Thyroid gland (tissue), 4 donors: ENCODE results near the gene ALKAL2. TPM values are rescaled to one million over a fixed set of nuclear protein-coding genes. Genes with fewer than 3 reads are reported as not detected.
A peak's percentile ranks its signal among the peaks of the same experiment; 100 is the strongest.

Source experiments
- DNase-seq, 2 donors: peaks; one replicate each; pipeline ENCODE4 v3.0.0-alpha.2; 2019
- H3K27ac ChIP-seq, 3 donors: fragments of 200-600 bp; sonication (generic); 1 replicate in 2 of 3; 2 replicates in 1 of 3; pipeline ENCODE4 v1.5.1; 2016 to 2019; ENCODE audit warnings: mild to moderate bottlenecking in 1 of 3, moderate library complexity in 1 of 3
- H3K27me3 ChIP-seq: fragments of 200-600 bp; sonication (generic); one replicate; pipeline ENCODE4 v1.5.1; 2019
- H3K36me3 ChIP-seq, 2 donors: fragments of 200-600 bp; sonication (generic); one replicate each; pipeline ENCODE4 v1.5.1; 2016 to 2019
- H3K4me1 ChIP-seq, 2 donors: fragments of 200-600 bp; sonication (generic); one replicate each; pipeline ENCODE4 v1.5.1; 2017 to 2019
- H3K4me3 ChIP-seq, 3 donors: fragments of 200-600 bp; sonication (generic); replicated peaks in 1 of 3; 1 replicate in 2 of 3; 2 replicates in 1 of 3; pipeline ENCODE4 v1.5.1; 2016; ENCODE audit warnings: mild to moderate bottlenecking in 1 of 3
- H3K9me3 ChIP-seq: fragments of 200-600 bp; sonication (generic); one replicate; pipeline ENCODE4 v1.5.1; 2017
- POLR2A ChIP-seq, 2 donors: fragments of 450-650 bp; IDR thresholded peaks; one replicate each; pipeline ENCODE4 v1.6.1; 2017; ENCODE audit warnings: antibody characterized with exemption in 2 of 2, mild to moderate bottlenecking in 2 of 2, moderate library complexity in 1 of 2
- WGBS, 2 donors: methylation state at CpG; one replicate each; pipeline ENCODE4 v1.1.5; 2017; 5-methylcytosine and 5-hydroxymethylcytosine counted together
- intact Hi-C: fragments of 100-400 bp; cut with DNase I; formaldehyde crosslinking; loops from one replicate; pipeline ENCODE4 v1.15.1; 2023
- total RNA-seq, 4 donors: library from RNA; depleted of rRNA; stranded (reverse); fragments of >200 nt; gene quantifications; one replicate each; pipeline ENCODE4 v1.2.3, GENCODE V29; 2016
- TF ChIP-seq, protein P1 (sequence below), 6 experiments: fragments of 200-600 bp in 3 of 6; fragments of 450-650 bp in 3 of 6; sonication (generic) in 3 of 6; IDR thresholded peaks; one replicate each; pipeline ENCODE4 v1.5.1; 2016 to 2019; ENCODE audit warnings: antibody characterized with exemption in 6 of 6, mild to moderate bottlenecking in 2 of 6, inconsistent platforms in 1 of 6, moderate library complexity in 1 of 6

The ALKAL2 gene
- total RNA-seq, 4 donors from 2014 or later: 1.3 to 9.8 (median 7.3) TPM

DNA sequence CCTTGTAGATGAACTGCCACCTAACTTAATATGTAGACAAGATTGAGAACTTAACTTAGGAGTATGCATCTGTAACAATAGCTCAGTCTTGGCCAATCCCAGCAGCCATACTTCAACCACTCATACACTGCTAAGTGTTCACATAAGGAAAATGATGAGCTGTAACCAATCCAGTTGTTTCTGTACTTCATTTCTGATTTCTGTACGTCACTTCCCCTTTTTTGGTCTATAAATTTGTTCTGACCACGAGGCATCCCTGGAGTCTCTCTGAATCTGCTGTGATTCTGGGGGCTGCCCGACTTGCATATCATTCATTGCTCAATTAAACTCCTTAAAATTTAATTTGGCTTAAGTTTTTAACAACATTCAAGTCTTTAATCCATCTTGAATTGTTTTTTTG, 30.5 kb downstream of the ALKAL2 start:
- H3K27ac ChIP-seq: no peak overlapping the region
- peaks cover 6 to 10% of the 10 kb centered on the region in 2 donors for H3K4me1 ChIP-seq
- TF ChIP-seq, protein P1, sequence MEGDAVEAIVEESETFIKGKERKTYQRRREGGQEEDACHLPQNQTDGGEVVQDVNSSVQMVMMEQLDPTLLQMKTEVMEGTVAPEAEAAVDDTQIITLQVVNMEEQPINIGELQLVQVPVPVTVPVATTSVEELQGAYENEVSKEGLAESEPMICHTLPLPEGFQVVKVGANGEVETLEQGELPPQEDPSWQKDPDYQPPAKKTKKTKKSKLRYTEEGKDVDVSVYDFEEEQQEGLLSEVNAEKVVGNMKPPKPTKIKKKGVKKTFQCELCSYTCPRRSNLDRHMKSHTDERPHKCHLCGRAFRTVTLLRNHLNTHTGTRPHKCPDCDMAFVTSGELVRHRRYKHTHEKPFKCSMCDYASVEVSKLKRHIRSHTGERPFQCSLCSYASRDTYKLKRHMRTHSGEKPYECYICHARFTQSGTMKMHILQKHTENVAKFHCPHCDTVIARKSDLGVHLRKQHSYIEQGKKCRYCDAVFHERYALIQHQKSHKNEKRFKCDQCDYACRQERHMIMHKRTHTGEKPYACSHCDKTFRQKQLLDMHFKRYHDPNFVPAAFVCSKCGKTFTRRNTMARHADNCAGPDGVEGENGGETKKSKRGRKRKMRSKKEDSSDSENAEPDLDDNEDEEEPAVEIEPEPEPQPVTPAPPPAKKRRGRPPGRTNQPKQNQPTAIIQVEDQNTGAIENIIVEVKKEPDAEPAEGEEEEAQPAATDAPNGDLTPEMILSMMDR (IDR thresholded peaks at IDR 0.05): no peak
- TF ChIP-seq POLR2A (IDR thresholded peaks at IDR 0.05): no peak
- no peak overlapping the region for H3K4me3 ChIP-seq
- intact Hi-C loops: no loop called here
- no peak for DNase-seq
- no peaks in the 10 kb centered on the region for H3K9me3 ChIP-seq
- no peaks in the 10 kb centered on the region for H3K36me3 ChIP-seq
- H3K27me3 ChIP-seq: no peaks in the 10 kb centered on the region
- 93% methylated on average over 3 of the region's 3 CpGs for WGBS, 2 donors

DNA sequence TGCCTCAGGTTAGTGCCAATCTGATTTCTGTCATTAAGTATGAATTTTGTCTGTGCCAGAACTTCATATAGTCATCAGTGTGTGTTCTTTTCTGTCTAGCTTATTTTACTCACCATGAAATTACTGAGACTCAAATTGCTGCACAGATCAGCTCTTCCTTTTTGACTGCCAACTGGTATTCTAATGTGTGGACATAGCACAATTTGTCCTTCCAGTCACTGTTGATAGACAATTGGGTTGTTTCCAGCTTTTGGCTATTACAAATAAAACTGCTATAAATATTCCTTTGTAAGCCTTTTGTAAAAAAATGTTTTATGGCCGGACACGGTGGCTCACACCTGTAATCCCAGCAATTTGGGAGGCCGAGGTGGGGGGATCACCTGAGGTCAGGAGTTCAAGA, 31.8 kb downstream of the ALKAL2 start:
- Histone ChIP-seq H3K27ac (no peak overlapping the region), H3K36me3 (no peaks in the 10 kb centered on the region), H3K9me3 (no peaks in the 10 kb centered on the region), H3K27me3 (no peaks in the 10 kb centered on the region), H3K4me3 (no peak overlapping the region), H3K4me1 (peaks cover 6% of the 10 kb centered on the region in 2 donors)
- 73 to 92% methylated on average over 3 of the region's 3 CpGs for WGBS, 2 donors
- intact Hi-C loops: no loop called here
- TF ChIP-seq, protein P1 (IDR thresholded peaks at IDR 0.05): no peak
- no peak for TF ChIP-seq POLR2A (IDR thresholded peaks at IDR 0.05)
- no peak for DNase-seq

DNA sequence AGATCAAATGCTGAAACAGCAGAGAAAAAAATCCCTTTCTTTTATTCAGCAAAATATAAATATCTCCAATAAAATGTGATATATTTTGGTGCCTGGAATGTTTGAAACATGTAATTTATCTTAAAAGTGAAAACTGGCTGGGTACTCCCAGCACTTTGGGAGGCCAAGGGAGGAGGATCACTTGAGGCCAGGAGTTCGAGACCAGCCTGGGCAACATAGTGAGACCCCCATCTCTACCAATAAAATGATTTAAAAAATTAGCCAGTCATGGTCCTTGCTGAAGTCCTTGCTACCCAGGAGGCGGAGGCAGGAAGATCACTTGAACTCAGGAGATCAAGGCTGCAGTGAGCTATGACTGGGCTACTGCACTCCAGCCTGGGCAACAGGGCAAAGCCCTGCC, 32.7 kb downstream of the ALKAL2 start:
- H3K9me3 ChIP-seq: no peaks in the 10 kb centered on the region
- TF ChIP-seq, protein P1 (IDR thresholded peaks at IDR 0.05): no peak
- TF ChIP-seq POLR2A (IDR thresholded peaks at IDR 0.05): no peak
- H3K27ac ChIP-seq: no peak overlapping the region
- peaks cover 6% of the 10 kb centered on the region in 2 donors for H3K4me1 ChIP-seq
- no peak overlapping the region for H3K4me3 ChIP-seq
- no peaks in the 10 kb centered on the region for H3K36me3 ChIP-seq
- no peaks in the 10 kb centered on the region for H3K27me3 ChIP-seq
- WGBS, 2 donors: 95 to 97% methylated on average over 2 of the region's 2 CpGs
- intact Hi-C loops: no loop called here
- DNase-seq: no peak

DNA sequence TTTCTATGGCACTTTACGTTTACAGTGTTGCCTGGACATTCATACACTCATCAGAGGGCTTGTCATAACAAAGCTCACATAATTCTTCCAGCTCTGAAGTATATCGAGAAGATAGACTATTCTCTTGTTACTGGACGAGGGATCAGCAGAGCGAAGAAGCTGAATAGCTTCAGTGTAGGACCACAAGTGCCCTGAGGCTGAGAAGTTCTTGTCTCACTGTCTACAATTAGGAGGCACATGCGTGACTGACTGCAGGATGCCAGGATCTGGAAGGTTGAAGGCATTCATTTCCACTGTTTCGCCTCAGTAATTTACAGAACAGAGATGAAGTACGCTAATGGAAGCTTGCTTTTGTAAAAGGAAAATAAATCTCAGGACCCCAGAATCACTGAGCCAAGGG, 33.6 kb downstream of the ALKAL2 start:
- no peaks in the 10 kb centered on the region for H3K36me3 ChIP-seq
- H3K27me3 ChIP-seq: no peaks in the 10 kb centered on the region
- no peaks in the 10 kb centered on the region for H3K9me3 ChIP-seq
- no peak overlapping the region for H3K4me3 ChIP-seq
- intact Hi-C loops: no loop called here
- 42 to 43% methylated on average over 7 of the region's 7 CpGs for WGBS, 2 donors
- no peak overlapping the region for H3K27ac ChIP-seq
- H3K4me1 ChIP-seq: peaks cover 6% of the 10 kb centered on the region in 2 donors
- peak; percentile 48 to 54 for DNase-seq
- TF ChIP-seq, protein P1 (IDR thresholded peaks at IDR 0.05): no peak
- no peak for TF ChIP-seq POLR2A (IDR thresholded peaks at IDR 0.05)

DNA sequence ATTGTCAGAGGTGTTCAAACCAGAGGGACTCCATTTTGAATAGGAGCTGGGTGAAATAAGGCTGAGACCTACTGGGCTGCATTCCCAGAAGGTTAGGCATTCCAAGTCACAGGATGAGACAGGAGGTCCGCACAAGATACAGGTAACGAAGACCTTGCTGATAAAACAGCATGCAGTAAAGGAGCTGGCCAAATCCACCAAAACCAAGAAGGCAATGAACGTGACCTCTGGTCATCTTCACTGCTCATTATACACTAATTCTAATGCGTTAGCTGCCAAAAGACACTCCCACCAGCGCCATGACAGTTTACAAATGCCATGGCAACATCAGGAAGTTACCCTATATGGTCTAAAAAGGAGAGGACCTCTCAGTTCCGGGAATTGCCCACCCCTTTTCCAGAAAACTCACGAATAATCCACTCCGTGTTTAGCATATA, 34.7 kb downstream of the ALKAL2 start:
- H3K9me3 ChIP-seq: no peaks in the 10 kb centered on the region
- no peak for DNase-seq
- H3K4me3 ChIP-seq: no peak overlapping the region
- peaks cover 6% of the 10 kb centered on the region in 2 donors for H3K4me1 ChIP-seq
- H3K27me3 ChIP-seq: no peaks in the 10 kb centered on the region
- H3K36me3 ChIP-seq: peaks cover 0 to 3% of the 10 kb centered on the region in 2 donors
- H3K27ac ChIP-seq: no peak overlapping the region
- WGBS, 2 donors: 86 to 89% methylated on average over 8 of the region's 8 CpGs
- no peak for TF ChIP-seq POLR2A (IDR thresholded peaks at IDR 0.05)
- intact Hi-C loops: no loop called here
